SU-DHL-6 (cell line): ENCODE measurements around the gene SH2D4B.

Experiments
- EZH2phosphoT487 ChIP-seq: fragments of 200-600 bp; sonication (generic), shearing (Covaris generic); conservative IDR thresholded peaks from 2 replicates; pipeline ENCODE4 v1.6.1; 2018; ENCODE audit warnings: mild to moderate bottlenecking, antibody characterized with exemption, low read length, moderate library complexity, mixed read lengths
- TF ChIP-seq, protein P1 (sequence below): fragments of 200-600 bp; sonication (generic); IDR thresholded peaks from one replicate; pipeline ENCODE4 v1.5.1; 2017; ENCODE audit warnings: antibody characterized with exemption, mild to moderate bottlenecking, low read length, moderate library complexity; ENCODE audit not compliant: insufficient read depth, poor library complexity, severe bottlenecking

DNA sequence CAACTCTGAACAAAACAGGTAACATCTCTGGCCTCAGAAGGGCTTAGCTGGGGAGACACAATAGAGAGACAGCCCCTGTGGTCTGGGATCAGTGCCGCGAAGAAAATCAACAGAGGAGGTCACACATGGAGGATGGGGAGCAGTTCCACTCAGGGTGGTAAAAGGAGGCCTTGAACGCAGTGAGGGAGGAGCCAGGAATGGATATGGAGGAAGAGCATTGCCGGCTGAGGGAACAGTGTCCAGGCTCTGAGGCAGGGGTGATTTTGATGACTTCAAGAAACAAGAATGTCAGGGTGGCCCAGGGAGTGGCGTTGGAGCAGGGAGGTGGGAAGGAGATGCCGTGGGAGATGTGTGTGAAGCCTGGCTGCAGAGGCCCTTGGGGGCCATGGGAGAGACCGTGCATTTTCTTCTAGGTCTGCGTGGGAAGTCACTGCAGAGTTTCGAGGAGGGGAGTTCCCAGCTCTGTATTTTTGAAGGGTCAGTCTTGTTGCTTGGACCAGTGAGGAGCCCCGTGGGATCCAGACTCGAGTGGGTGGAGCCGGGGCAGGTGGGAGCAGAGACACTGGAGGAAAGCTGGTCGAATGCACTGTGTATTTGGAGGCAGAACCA is 35.7 kb upstream of the SH2D4B start:
- TF ChIP-seq, protein P1, sequence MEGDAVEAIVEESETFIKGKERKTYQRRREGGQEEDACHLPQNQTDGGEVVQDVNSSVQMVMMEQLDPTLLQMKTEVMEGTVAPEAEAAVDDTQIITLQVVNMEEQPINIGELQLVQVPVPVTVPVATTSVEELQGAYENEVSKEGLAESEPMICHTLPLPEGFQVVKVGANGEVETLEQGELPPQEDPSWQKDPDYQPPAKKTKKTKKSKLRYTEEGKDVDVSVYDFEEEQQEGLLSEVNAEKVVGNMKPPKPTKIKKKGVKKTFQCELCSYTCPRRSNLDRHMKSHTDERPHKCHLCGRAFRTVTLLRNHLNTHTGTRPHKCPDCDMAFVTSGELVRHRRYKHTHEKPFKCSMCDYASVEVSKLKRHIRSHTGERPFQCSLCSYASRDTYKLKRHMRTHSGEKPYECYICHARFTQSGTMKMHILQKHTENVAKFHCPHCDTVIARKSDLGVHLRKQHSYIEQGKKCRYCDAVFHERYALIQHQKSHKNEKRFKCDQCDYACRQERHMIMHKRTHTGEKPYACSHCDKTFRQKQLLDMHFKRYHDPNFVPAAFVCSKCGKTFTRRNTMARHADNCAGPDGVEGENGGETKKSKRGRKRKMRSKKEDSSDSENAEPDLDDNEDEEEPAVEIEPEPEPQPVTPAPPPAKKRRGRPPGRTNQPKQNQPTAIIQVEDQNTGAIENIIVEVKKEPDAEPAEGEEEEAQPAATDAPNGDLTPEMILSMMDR: no peak
- no peak for TF ChIP-seq EZH2phosphoT487
